Stimulated activated CD4-positive, alpha-beta T cell treated with anti-CD3 and anti-CD28 coated beads, Interleukin-4, amount 100 ng/mL, for 48 hours (primary cell): ENCODE results near the gene CTCF.

ENCODE experiments used
- DNase-seq, 2 donors: peaks; one replicate each; pipeline ENCODE4 v3.0.0-alpha.2; 2020; ENCODE audit warnings: low read depth in 2 of 2

CTCF gene

DNA sequence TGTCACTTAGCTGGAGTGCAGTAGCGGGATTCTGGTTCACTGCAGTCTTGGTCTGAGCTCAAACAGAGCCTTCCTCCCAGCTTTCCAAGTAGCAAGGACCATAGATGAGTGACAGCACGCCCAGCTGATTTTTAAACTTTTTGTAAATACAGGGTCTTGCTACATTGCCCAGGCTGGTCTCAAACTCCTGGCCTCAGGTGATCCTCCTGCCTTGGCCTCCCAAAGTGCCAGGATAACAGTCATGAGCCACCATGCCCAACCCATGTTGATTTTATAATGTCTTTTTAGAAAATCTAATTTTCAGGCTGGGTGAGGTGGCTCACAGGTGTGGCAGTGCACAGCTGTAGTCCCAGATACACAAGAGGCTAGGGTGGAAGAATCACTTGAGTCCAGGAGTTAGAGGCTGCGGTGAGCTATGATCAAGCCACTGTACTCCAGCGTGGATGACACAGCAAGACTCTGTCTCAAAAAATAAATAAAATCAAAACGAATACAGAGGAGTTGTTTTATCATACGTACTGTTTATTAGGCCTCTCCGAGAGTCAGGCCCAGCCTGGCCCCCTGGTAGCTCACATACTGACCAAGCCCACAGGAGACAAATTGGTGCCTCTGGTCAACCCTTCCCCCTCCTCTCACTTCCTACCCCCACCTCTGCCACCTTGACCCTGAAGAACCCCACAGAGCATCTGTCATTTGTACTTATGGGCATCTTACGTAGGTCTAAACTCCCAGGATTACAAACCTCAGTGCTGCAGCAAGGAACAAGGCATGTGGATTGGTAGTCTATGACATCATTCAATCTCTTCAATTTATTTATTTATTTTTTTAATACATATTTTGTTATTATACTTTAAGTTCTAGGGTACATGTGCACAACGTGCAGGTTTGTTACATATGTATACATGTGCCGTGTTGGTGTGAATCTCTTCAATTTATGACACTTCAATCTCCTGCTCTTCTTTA is 117.9 kb downstream of the CTCF start:
- DNase-seq, result no peak

DNA sequence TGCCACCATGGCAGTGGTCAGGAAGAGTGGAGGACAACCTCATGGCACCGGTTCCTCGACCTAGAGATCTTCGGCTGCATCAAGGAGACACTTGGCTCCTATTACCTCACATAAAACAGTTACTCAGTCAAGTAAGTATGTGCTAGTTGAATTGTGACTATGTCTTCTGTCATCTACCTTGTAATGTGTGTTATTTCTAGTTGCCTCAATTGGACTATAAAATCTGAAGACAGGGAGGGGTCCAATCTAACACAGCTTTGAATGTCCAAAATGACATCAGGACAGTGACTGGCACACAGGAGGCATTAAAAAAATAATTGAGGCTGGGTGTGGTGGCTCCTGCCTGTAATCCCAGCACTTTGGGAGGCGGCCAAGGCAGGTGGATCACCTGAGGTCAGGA is 121.4 kb downstream of the CTCF start:
- DNase-seq, result no peak

DNA sequence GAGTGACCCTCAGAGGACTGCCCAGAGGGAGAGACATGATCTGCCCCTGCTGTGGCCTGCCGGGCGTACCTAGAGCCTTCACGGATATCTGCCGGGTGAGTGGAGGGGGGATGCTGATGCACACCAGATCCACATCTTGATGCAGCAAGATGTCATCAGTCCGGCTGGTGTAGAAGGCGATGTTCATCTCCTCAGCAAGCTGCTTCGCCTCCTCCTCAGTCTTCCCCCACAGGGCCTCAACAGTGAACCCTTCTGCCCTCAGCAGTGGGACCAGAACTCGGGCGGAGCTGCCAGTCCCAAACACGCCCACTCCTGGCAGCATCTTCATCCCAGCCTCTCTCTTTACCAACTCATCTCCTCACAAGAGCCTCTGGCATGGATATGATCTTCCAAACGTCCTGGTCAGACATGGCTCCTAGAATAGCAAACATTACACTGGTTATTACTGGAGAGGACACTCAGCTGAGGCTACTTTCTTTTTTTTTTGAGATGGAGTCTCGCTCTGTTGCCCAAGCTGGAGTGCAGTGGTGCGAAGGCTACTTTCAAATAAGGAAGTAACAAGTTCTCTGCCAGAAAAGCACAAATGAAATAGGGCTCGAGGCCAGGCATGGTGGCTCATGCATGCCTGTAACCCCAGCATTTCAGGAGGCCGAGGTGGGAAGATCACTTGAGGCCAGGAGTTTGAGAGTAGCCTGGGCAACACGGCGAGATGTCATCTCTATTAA is 123.2 kb downstream of the CTCF start:
- DNase-seq, result no peak
